ENCODE data around the gene LCMT2. TPM values are rescaled to one million over a fixed set of nuclear protein-coding genes. Genes with fewer than 3 reads are reported as not detected.

Gene LCMT2, protein sequence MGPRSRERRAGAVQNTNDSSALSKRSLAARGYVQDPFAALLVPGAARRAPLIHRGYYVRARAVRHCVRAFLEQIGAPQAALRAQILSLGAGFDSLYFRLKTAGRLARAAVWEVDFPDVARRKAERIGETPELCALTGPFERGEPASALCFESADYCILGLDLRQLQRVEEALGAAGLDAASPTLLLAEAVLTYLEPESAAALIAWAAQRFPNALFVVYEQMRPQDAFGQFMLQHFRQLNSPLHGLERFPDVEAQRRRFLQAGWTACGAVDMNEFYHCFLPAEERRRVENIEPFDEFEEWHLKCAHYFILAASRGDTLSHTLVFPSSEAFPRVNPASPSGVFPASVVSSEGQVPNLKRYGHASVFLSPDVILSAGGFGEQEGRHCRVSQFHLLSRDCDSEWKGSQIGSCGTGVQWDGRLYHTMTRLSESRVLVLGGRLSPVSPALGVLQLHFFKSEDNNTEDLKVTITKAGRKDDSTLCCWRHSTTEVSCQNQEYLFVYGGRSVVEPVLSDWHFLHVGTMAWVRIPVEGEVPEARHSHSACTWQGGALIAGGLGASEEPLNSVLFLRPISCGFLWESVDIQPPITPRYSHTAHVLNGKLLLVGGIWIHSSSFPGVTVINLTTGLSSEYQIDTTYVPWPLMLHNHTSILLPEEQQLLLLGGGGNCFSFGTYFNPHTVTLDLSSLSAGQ
- total RNA-seq: 6.9 TPM
- long read RNA-seq, full-length matches to known transcripts: 15 of 15 reads
- long read RNA-seq, partial matches to known transcripts: 0 of 15 reads
- long read RNA-seq, other reads (novel, unspliced or antisense): 0 of 15 reads

DNA sequence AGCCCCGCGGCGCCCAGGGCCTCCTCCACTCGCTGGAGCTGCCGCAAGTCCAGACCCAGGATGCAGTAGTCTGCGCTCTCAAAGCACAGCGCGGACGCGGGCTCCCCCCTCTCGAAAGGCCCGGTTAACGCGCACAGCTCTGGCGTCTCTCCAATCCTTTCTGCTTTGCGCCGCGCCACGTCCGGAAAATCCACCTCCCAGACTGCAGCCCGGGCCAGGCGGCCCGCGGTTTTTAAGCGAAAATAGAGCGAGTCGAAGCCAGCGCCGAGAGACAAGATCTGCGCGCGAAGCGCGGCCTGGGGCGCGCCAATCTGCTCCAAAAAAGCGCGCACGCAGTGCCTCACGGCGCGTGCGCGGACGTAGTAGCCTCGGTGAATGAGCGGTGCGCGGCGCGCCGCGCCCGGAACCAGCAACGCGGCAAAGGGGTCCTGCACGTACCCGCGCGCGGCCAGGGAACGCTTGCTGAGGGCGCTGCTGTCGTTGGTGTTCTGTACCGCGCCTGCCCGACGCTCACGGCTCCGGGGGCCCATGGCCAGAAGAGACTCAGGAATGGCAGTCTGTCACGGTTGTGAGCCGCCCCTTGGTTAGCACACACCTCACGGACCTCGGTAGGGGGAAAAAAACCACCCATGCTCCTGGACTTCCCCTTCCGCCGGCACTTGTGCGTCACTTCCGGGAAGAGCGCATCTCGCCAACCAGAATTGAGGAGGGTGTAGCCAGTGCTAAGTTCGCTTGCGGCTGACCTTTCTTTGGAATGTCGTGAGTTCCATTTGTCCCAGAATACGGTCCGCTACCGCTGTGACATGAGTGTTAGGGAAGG, at the start of gene LCMT2:
Gene LCMT2, minus strand, starts transcription at position 614 of the 820 bp plus-strand sequence. Its CDS starts 84 bp downstream, at position 530.
- no peaks in the 10 kb centered on the region for H3K27me3 ChIP-seq (ENCODE audit: low read depth)
- H3K9me3 ChIP-seq: no peaks in the 10 kb centered on the region
- H3K27ac ChIP-seq: peak within 1 kb of the TSS; percentile 95
- peak; percentile 98 to 99 for ATAC-seq
- peaks cover 22% of the 10 kb centered on the region for H3K4me1 ChIP-seq
- peak within 1 kb of the TSS; percentile 73 for H3K4me3 ChIP-seq
- DNase-seq: peak; percentile 94
- intact Hi-C loops (cut with DNase I): no loop called here
- TF ChIP-seq, protein P1, sequence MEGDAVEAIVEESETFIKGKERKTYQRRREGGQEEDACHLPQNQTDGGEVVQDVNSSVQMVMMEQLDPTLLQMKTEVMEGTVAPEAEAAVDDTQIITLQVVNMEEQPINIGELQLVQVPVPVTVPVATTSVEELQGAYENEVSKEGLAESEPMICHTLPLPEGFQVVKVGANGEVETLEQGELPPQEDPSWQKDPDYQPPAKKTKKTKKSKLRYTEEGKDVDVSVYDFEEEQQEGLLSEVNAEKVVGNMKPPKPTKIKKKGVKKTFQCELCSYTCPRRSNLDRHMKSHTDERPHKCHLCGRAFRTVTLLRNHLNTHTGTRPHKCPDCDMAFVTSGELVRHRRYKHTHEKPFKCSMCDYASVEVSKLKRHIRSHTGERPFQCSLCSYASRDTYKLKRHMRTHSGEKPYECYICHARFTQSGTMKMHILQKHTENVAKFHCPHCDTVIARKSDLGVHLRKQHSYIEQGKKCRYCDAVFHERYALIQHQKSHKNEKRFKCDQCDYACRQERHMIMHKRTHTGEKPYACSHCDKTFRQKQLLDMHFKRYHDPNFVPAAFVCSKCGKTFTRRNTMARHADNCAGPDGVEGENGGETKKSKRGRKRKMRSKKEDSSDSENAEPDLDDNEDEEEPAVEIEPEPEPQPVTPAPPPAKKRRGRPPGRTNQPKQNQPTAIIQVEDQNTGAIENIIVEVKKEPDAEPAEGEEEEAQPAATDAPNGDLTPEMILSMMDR (IDR thresholded peaks at IDR 0.05): no peak
- peaks cover 7% of the 10 kb centered on the region for H3K36me3 ChIP-seq

DNA sequence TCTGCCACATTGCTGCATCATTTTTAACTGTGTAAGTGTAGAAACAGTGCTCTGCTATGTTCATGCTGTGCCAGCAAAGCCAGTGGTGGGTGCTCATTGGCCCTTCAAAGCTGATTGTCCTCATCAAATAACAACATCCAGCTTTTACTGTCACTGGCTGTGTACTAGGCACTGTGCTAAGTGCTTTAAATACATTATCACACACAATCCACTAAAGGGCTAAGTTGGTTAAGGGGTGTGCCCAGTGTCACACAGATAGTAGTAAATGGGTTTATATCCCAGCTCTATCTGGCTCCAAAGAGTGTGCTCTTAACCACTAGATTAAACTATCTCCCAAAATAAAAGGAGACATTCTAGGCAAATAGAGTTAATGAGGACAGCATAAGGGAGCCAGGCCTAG, 48.2 kb upstream of the LCMT2 start:
- intact Hi-C loops (cut with DNase I): no loop called here
- TF ChIP-seq, protein P1 (IDR thresholded peaks at IDR 0.05): no peak
- ATAC-seq: no peak
- no peaks in the 10 kb centered on the region for H3K4me1 ChIP-seq
- no peak overlapping the region for H3K27ac ChIP-seq
- no peaks in the 10 kb centered on the region for H3K27me3 ChIP-seq (ENCODE audit: low read depth)
- no peak overlapping the region for H3K4me3 ChIP-seq
- peaks cover 68% of the 10 kb centered on the region for H3K36me3 ChIP-seq
- H3K9me3 ChIP-seq: no peaks in the 10 kb centered on the region
- no peak for DNase-seq

DNA sequence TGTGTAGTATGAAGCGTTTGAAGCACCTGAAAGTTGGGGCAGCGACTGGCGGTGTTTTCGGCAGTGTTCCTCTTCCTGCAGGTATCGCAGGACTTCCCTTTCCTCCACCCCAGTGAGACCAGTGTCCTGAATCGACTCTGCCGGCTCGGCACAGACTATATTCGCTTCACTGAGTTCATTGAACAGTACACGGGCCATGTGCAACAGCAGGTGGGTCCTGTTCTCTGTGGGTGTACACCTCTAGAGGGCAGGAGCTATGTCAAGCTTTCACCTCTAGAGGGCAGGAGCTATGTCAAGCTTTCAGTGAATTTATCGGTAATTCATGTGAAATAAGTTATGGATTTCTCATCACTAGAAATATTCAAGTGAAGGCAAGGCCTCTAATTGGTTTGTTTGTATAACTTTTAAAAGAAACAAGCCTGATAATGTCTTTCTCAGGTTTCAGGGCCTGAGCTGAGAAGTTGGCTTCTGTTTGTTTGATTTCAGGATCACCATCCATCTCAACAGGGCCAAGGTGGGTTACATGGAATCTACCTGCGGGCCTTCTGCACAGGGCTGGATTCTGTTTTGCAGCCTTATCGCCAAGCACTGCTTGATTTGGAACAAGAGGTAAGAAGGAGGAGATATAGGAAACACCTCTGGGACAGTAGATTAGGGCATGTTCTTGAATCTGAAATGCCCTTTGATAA, 45.8 kb upstream of the LCMT2 start:
- ATAC-seq: peak in 1 of 2 donors; percentile 55
- peaks cover 13% of the 10 kb centered on the region for H3K4me1 ChIP-seq
- H3K36me3 ChIP-seq: peaks cover 45% of the 10 kb centered on the region
- no peaks in the 10 kb centered on the region for H3K27me3 ChIP-seq (ENCODE audit: low read depth)
- H3K27ac ChIP-seq: no peak overlapping the region
- TF ChIP-seq, protein P1 (IDR thresholded peaks at IDR 0.05): peak; percentile 66
- intact Hi-C loops (cut with DNase I): no loop called here
- no peak overlapping the region for H3K4me3 ChIP-seq
- no peak for DNase-seq
- H3K9me3 ChIP-seq: no peaks in the 10 kb centered on the region

DNA sequence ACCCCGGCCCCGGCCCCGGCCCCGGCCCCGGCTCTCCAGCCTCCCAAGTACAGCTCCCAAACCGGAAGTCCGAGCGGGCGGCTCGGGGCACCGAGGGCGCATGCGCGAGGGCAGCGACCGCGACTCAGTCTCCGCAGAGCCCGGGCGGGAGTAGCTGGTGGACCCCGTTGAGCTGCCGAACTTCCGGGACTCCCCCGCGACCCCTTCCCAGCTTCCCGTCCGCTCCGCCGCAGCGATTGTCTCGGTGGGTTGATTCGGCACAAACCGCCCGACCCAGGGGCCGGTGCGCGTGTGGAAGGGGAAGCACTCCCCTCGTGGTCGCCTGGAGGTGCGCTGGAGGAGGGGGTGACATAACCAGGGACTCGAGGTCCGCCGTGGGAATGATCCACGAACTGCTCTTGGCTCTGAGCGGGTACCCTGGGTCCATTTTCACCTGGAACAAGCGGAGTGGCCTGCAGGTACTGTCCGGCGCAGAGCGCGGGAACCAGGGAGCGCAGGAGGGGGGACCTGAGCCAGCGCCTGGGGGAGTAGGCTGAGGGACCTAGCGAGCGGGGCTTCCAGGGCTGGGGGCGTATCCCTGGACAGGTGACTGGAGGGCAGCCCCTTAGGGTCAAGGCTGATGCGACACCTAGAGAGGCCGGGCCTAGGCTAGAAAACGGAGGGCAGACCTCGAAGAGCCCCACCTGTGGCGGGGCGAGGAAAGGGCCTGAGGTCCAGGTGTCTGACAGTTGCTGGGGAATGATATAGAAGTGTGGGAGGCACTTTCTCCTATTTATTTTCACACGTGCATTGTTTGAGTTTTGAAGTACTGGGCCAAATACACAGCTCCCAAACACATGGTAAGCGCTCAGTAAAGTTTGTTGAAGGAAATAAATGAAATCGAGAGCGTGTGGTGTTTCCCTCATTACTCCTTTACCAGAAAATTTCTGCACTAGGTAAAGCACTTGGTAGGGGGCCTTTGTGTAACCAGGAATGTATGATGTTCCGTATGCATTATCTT, 40.9 kb upstream of the LCMT2 start, which contains the start of the genes TUBGCP4 and ZSCAN29:
Gene TUBGCP4, plus strand, starts transcription at position 127 of the 1,000 bp plus-strand sequence. Its CDS starts 254 bp downstream, at position 381.
Gene ZSCAN29, minus strand, starts transcription at position 69 of the 1,000 bp plus-strand sequence. CDS start 1,130 bp downstream, outside the sequence.
- Histone ChIP-seq H3K4me3 (peak within 1 kb of the TSS; percentile 90), H3K4me1 (peaks cover 32% of the 10 kb centered on the region), H3K36me3 (peaks cover 12% of the 10 kb centered on the region), H3K27ac (peak within 1 kb of the TSS; percentile 77), H3K27me3 (ENCODE audit: low read depth) (no peaks in the 10 kb centered on the region), H3K9me3 (no peaks in the 10 kb centered on the region)
- TF ChIP-seq, protein P1 (IDR thresholded peaks at IDR 0.05): peak; percentile 38
- DNase-seq (peak; percentile 88), ATAC-seq (peak; percentile 96 to 99)
- intact Hi-C loops (cut with DNase I): no loop called here
